GM23338 (cell line): ENCODE results near the gene UVRAG. TPM values are rescaled to one million over a fixed set of nuclear protein-coding genes. Genes with fewer than 3 reads are reported as not detected.

Source experiments
- ATAC-seq: fragments of 200-7000 bp; cut with Tn5 transposase; 3 replicates; pipeline ENCODE4 v1.9.1; 2020
- DNase-seq: peaks from one replicate; pipeline ENCODE4 v3.0.0-alpha.2; 2015; ENCODE audit warnings: low spot score
- H2AFZ ChIP-seq: fragments of 200-600 bp; sonication (generic); 2 replicates; pipeline ENCODE4 v1.8.0; 2016; ENCODE audit warnings: antibody characterized with exemption, mild to moderate bottlenecking, moderate library complexity
- H3F3A ChIP-seq: fragments of 200-600 bp; sonication (generic); replicated peaks from 2 replicates; pipeline ENCODE4 v1.8.0; 2017; ENCODE audit warnings: antibody characterized with exemption, mixed run types, low read depth
- H3K27ac ChIP-seq: fragments of 200-600 bp; sonication (generic); 2 replicates; pipeline ENCODE4 v1.6.1; 2016; ENCODE audit warnings: low read depth
- H3K27me3 ChIP-seq: fragments of 200-600 bp; sonication (generic); 2 replicates; pipeline ENCODE4 v1.8.0; 2016; ENCODE audit warnings: mild to moderate bottlenecking, mixed run types, moderate library complexity; ENCODE audit not compliant: insufficient read depth
- H3K36me3 ChIP-seq: fragments of 200-600 bp; sonication (generic); 2 replicates; pipeline ENCODE4 v1.8.0; 2016; ENCODE audit warnings: mild to moderate bottlenecking; ENCODE audit not compliant: insufficient read depth
- H3K4me1 ChIP-seq: fragments of 200-600 bp; sonication (generic); 2 replicates; pipeline ENCODE4 v1.8.0; 2016; ENCODE audit warnings: mild to moderate bottlenecking, moderate library complexity; ENCODE audit not compliant: insufficient read depth
- H3K4me2 ChIP-seq: fragments of 200-600 bp; sonication (generic); 2 replicates; pipeline ENCODE4 v1.7.1; 2017; ENCODE audit warnings: mixed run types
- H3K4me3 ChIP-seq: fragments of 200-600 bp; sonication (generic); 2 replicates; pipeline ENCODE4 v1.6.1; 2016; ENCODE audit warnings: mixed run types
- H3K79me2 ChIP-seq: fragments of 200-600 bp; sonication (generic); replicated peaks from 2 replicates; pipeline ENCODE4 v1.8.0; 2017; ENCODE audit warnings: mild to moderate bottlenecking; ENCODE audit not compliant: insufficient read depth
- H3K9me2 ChIP-seq: fragments of 200-600 bp; sonication (generic); 2 replicates; pipeline ENCODE4 v1.8.0; 2017; ENCODE audit not compliant: insufficient read depth
- H4K20me1 ChIP-seq: fragments of 200-600 bp; sonication (generic); replicated peaks from 2 replicates; pipeline ENCODE4 v1.8.0; 2017; ENCODE audit warnings: mild to moderate bottlenecking; ENCODE audit not compliant: insufficient read depth
- H3K27ac Mint-ChIP-seq: 2 replicates; pipeline ENCODE4 v1.8.0; 2020; ENCODE audit warnings: inconsistent platforms, mild to moderate bottlenecking, moderate library complexity, mixed read lengths
- H3K27me3 Mint-ChIP-seq: 3 replicates; pipeline ENCODE4 v1.8.0; 2022; ENCODE audit warnings: low read depth, mild to moderate bottlenecking, moderate library complexity, mixed read lengths, inconsistent platforms; ENCODE audit not compliant: insufficient read depth, poor library complexity
- H3K36me3 Mint-ChIP-seq: 3 replicates; pipeline ENCODE4 v1.8.0; 2021; ENCODE audit warnings: low read depth, mild to moderate bottlenecking, inconsistent platforms, moderate library complexity, mixed read lengths
- H3K4me1 Mint-ChIP-seq: 3 replicates; pipeline ENCODE4 v1.8.0; 2020; ENCODE audit warnings: mild to moderate bottlenecking, inconsistent platforms, mixed read lengths
- H3K4me3 Mint-ChIP-seq: 3 replicates; pipeline ENCODE4 v1.8.0; 2021; ENCODE audit warnings: moderate library complexity, mild to moderate bottlenecking, inconsistent platforms, mixed read lengths
- H3K9me3 Mint-ChIP-seq: 3 replicates; pipeline ENCODE4 v1.8.0; 2020; ENCODE audit warnings: moderate library complexity, mild to moderate bottlenecking, inconsistent platforms, mixed read lengths
- CREB1 ChIP-seq: fragments of 250-450 bp; sonication (Bioruptor Pico); IDR thresholded peaks from 2 replicates; pipeline ENCODE4 v1.5.0; 2020; ENCODE audit warnings: low read depth, mild to moderate bottlenecking, moderate library complexity
- ETS1 ChIP-seq: IDR thresholded peaks from 2 replicates; pipeline ENCODE4 v1.6.1; 2016; ENCODE audit warnings: antibody characterized with exemption
- EZH2 ChIP-seq: fragments of 200-600 bp; sonication (generic); IDR thresholded peaks from one replicate; pipeline ENCODE4 v1.8.0; 2017; ENCODE audit warnings: antibody characterized with exemption, mild to moderate bottlenecking, low read depth; ENCODE audit not compliant: unreplicated experiment
- EZH2phosphoT487 ChIP-seq: fragments of 200-600 bp; sonication (generic); IDR thresholded peaks from one replicate; pipeline ENCODE4 v1.8.1; 2018; ENCODE audit warnings: antibody characterized with exemption; ENCODE audit not compliant: unreplicated experiment
- POLR2AphosphoS5 ChIP-seq: IDR thresholded peaks from 2 replicates; pipeline ENCODE4 v1.6.1; 2016; ENCODE audit warnings: antibody characterized with exemption, low read depth
- REST ChIP-seq: IDR thresholded peaks from one replicate; pipeline ENCODE4 v1.6.1; 2018; ENCODE audit warnings: antibody characterized with exemption; ENCODE audit not compliant: unreplicated experiment
- ZNF114 ChIP-seq: fragments of 250-450 bp; sonication (Bioruptor Pico); IDR thresholded peaks from 2 replicates; pipeline ENCODE4 v1.5.0; 2020; ENCODE audit warnings: mild to moderate bottlenecking, moderate library complexity
- ZNF462 ChIP-seq: fragments of 250-450 bp; sonication (Bioruptor Pico); IDR thresholded peaks from 2 replicates; pipeline ENCODE4 v1.5.0; 2020; ENCODE audit warnings: mild to moderate bottlenecking, moderate library complexity
- polyA plus RNA-seq: library from polyadenylated mRNA; unstranded; fragments of >200 nt; fragmentation: Nextera tagmentation; extraction: Ambion mirVana; gene quantifications from 2 replicates; pipeline ENCODE4 v1.2.1, GENCODE V29; 2016
- total RNA-seq: library from RNA; depleted of rRNA; stranded (reverse); fragments of >200 nt; shearing (Covaris generic); gene quantifications from 2 replicates; pipeline ENCODE4 v1.2.3, GENCODE V29; 2014

The UVRAG gene
- total and polyA plus RNA-seq, 2 experiments from 2014 or later, result 15.3 to 17.4 TPM

GRCh38 chr11:75968021-75968625 is 153.1 kb downstream of the UVRAG start (continued):
- TF ChIP-seq REST (no peak), CREB1 (CRISPR knock-in tag) (no peak), EZH2 (no peak)

DNA sequence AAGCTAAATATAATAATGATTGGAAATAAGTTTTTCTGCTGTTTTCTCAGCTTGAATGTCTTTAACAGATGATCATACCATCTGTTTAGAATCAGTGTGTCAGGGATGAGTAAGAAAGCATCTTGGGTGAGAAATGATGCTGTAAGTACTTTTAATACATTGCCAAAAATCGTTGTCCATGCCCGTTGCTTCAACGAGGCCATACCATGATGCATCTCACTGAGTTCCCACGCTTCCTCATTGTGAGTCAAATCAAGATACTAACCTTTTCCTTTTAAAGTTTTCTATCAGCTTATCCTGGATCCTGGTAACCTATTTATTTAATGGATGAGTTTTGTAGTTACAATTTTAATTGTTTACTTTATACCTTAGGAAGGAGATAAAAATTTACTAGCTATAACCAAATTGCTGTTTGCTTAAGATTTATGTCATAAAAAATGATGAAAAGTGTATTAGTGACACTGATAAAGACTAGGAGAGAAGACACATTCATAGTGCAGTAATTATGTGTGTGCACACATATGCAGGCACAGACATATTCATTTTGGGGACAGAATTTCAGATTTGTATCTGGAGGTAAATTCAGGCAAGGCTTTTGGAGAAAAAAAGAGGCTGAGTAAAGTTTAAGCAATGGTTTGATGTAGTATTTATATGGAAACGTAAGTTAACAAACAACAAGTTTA is 154.8 kb downstream of the UVRAG start:
- Histone ChIP-seq H3K27ac (no peak overlapping the region), H3K4me1 (peaks cover 14% of the 10 kb centered on the region; the same call in 1 of the 2 replicates), H3K4me2 (no peak overlapping the region), H2AFZ (no peak overlapping the region), H3F3A (no peaks in the 10 kb centered on the region), H3K9me2 (no peaks in the 10 kb centered on the region), H4K20me1 (no peaks in the 10 kb centered on the region), H3K27me3 (no peaks in the 10 kb centered on the region), H3K36me3 (no peaks in the 10 kb centered on the region), H3K4me3 (no peak overlapping the region), H3K79me2 (0 out of 2 replicates have a peak, but pooled peaks cover 3% of the 10 kb centered on the region)
- Mint-ChIP-seq H3K4me1 (peaks cover 8% of the 10 kb centered on the region; the same call in 2 of the 3 replicates), H3K36me3 (peaks cover 20% of the 10 kb centered on the region; the same call in 2 of the 3 replicates), H3K4me3 (no peak overlapping the region), H3K27me3 (peaks cover 2% of the 10 kb centered on the region), H3K27ac (no peak overlapping the region), H3K9me3 (peaks cover 21% of the 10 kb centered on the region)
- DNase-seq (no peak), ATAC-seq (no peak)
- no peak for TF ChIP-seq POLR2AphosphoS5
- no peak for TF ChIP-seq EZH2phosphoT487
- TF ChIP-seq ZNF114 (CRISPR knock-in tag), result no peak
- TF ChIP-seq ETS1, result no peak
- no peak for TF ChIP-seq EZH2
- TF ChIP-seq REST, result no peak
- TF ChIP-seq ZNF462 (CRISPR knock-in tag), result no peak
